Measurements from ENCODE around the gene TGIF1. TPM values are rescaled to one million over a fixed set of nuclear protein-coding genes. Genes with fewer than 3 reads are reported as not detected.

Gene TGIF1
- total and polyA plus RNA-seq, 2 donors (not counting 1 experiment from before 2014, with no cell fraction given): 30.4 to 140 TPM

- intact Hi-C loops (cut with micrococcal nuclease): no loop called here
- Histone ChIP-seq H3K79me2 (ENCODE audit: control insufficient read depth, insufficient read depth, low read length) (peaks cover 8% of the 10 kb centered on the region), H3K27ac (ENCODE audit: low read length in 2 of 2) (no peak overlapping the region), H3K4me2 (replicated peaks; ENCODE audit: low read depth, low read length, poor library complexity, severe bottlenecking) (no peak overlapping the region), H3K9me3 (ENCODE audit: control extremely low read depth in 1 of 3, control insufficient read depth in 2 of 3, insufficient read depth in 1 of 3, low read length in 2 of 3) (peaks cover 3 to 10% (median 3%) of the 10 kb centered on the region in 3 donors), H2AFZ (ENCODE audit: insufficient read depth, low read depth, low read length, poor library complexity, severe bottlenecking) (no peak overlapping the region), H3K36me3 (replicated peaks in 1 of 2; ENCODE audit: control extremely low read depth in 1 of 2, control insufficient read depth in 1 of 2, extremely low read depth in 1 of 2, insufficient read depth in 2 of 2, low read length in 1 of 2) (peaks cover 6 to 23% of the 10 kb centered on the region in 2 experiments), H4K20me1 (ENCODE audit: control insufficient read depth, insufficient read depth, low read length, poor library complexity, severe bottlenecking) (no peaks in the 10 kb centered on the region), H3K4me1 (ENCODE audit: control insufficient read depth in 2 of 2, insufficient read depth in 2 of 2, low read length in 2 of 2) (peaks cover 0 to 4% of the 10 kb centered on the region in 2 donors), H3K9ac (ENCODE audit: low read length) (no peak overlapping the region), H3K4me3 (ENCODE audit: control extremely low read depth in 1 of 5, extremely low read depth in 1 of 5, insufficient read depth in 1 of 5, low read depth in 2 of 5, low read length in 4 of 5) (no peak overlapping the region), H3K27me3 (replicated peaks in 1 of 4; ENCODE audit: control extremely low read depth in 1 of 4, control insufficient read depth in 3 of 4, insufficient read depth in 4 of 4, low read length in 3 of 4) (no peaks in the 10 kb centered on the region)
- DNase-seq (no peak), ATAC-seq (ENCODE audit: low read depth) (no peak)
- Mint-ChIP-seq H3K27me3 (no peaks in the 10 kb centered on the region), H3K4me1 (peaks cover 22% of the 10 kb centered on the region), H3K27ac (no peak overlapping the region), H3K9me3 (ENCODE audit: insufficient read depth) (peaks cover 3% of the 10 kb centered on the region), H3K4me3 (no peak overlapping the region)
- POLR2A ChIA-PET: interaction anchor here (0.7 kb wide), 1 partner anchor 128 kb away, joined by 9 read pairs; no protein-coding TSS in a partner anchor
- CTCF ChIA-PET: interaction anchor here (0.6 to 2.6 kb wide), 6 partner anchors 10 to 163 kb away, joined by 4 to 7 read pairs (median 5); no protein-coding TSS in a partner anchor
- no peak for TF ChIP-seq CTCF (IDR thresholded peaks at IDR 0.05)
- no peak for TF ChIP-seq EZH2 (IDR thresholded peaks at IDR 0.05; ENCODE audit: borderline replicate concordance, insufficient read depth, low read depth, low read length, poor library complexity, severe bottlenecking)
- 67% methylated on average over 1 of the region's 4 CpGs for WGBS (ENCODE audit: insufficient coverage)
These were observed 10.9 kb downstream of the TGIF1 start for GRCh38 chr18:3460823-3461398.

- TF ChIP-seq CTCF (IDR thresholded peaks at IDR 0.05): no peak
- no peak overlapping the region for H3K27ac Mint-ChIP-seq
- H3K4me1 ChIP-seq (ENCODE audit: control insufficient read depth in 2 of 2, insufficient read depth in 2 of 2, low read length in 2 of 2): peaks cover 0 to 4% of the 10 kb centered on the region in 2 donors
- peaks cover 3% of the 10 kb centered on the region for H3K79me2 ChIP-seq (ENCODE audit: control insufficient read depth, insufficient read depth, low read length)
- H3K27me3 Mint-ChIP-seq: no peaks in the 10 kb centered on the region
- 96% methylated on average over 4 of the region's 5 CpGs for WGBS (ENCODE audit: insufficient coverage)
- ChIA-PET POLR2A (interaction anchor here (0.6 kb wide), 2 partner anchors 10 to 31 kb away, joined by 3 to 8 read pairs; no protein-coding TSS in a partner anchor), CTCF (interaction anchor here (0.8 to 2.6 kb wide), 4 partner anchors 9 to 164 kb away, joined by 3 to 7 read pairs (median 5); no protein-coding TSS in a partner anchor)
- no peak for ATAC-seq (ENCODE audit: low read depth)
- H3K4me3 ChIP-seq (ENCODE audit: control extremely low read depth in 1 of 5, extremely low read depth in 1 of 5, insufficient read depth in 1 of 5, low read depth in 2 of 5, low read length in 4 of 5): no peak overlapping the region
- no peak overlapping the region for H3K9ac ChIP-seq (ENCODE audit: low read length)
- no peak overlapping the region for H3K4me3 Mint-ChIP-seq
- intact Hi-C loops (cut with micrococcal nuclease): no loop called here
- no peak overlapping the region for H3K4me2 ChIP-seq (replicated peaks; ENCODE audit: low read depth, low read length, poor library complexity, severe bottlenecking)
- H3K27me3 ChIP-seq (replicated peaks in 1 of 4; ENCODE audit: control extremely low read depth in 1 of 4, control insufficient read depth in 3 of 4, insufficient read depth in 4 of 4, low read length in 3 of 4): no peaks in the 10 kb centered on the region
- DNase-seq: no peak
- H4K20me1 ChIP-seq (ENCODE audit: control insufficient read depth, insufficient read depth, low read length, poor library complexity, severe bottlenecking): no peaks in the 10 kb centered on the region
- H2AFZ ChIP-seq (ENCODE audit: insufficient read depth, low read depth, low read length, poor library complexity, severe bottlenecking): no peak overlapping the region
- no peak overlapping the region for H3K27ac ChIP-seq (ENCODE audit: low read length in 2 of 2)
- peaks cover 3 to 10% (median 3%) of the 10 kb centered on the region in 3 donors for H3K9me3 ChIP-seq (ENCODE audit: control extremely low read depth in 1 of 3, control insufficient read depth in 2 of 3, insufficient read depth in 1 of 3, low read length in 2 of 3)
- peaks cover 19% of the 10 kb centered on the region for H3K4me1 Mint-ChIP-seq
- peaks cover 3% of the 10 kb centered on the region for H3K9me3 Mint-ChIP-seq (ENCODE audit: insufficient read depth)
- H3K36me3 ChIP-seq (replicated peaks in 1 of 2; ENCODE audit: control extremely low read depth in 1 of 2, control insufficient read depth in 1 of 2, extremely low read depth in 1 of 2, insufficient read depth in 2 of 2, low read length in 1 of 2): peaks cover 6 to 18% of the 10 kb centered on the region in 2 experiments
These were observed 11.7 kb downstream of the TGIF1 start for GRCh38 chr18:3461704-3462103.
